T-cell (primary cell): Measurements from ENCODE around the gene STXBP5. TPM values are rescaled to one million over a fixed set of nuclear protein-coding genes. Genes with fewer than 3 reads are reported as not detected.

Source experiments
- ATAC-seq, 4 experiments: fragments of 200-7000 bp in 3 of 4; fragments of 150-1000 bp in 1 of 4; cut with Tn5 transposase; replicated peaks in 1 of 4; 1 replicate in 3 of 4; 2 replicates in 1 of 4; pipeline ENCODE4 v1.10.0; 2021; ENCODE audit warnings: moderate library complexity in 3 of 4, mild to moderate bottlenecking in 2 of 4, moderate number of reproducible peaks in 1 of 4
- CTCF ChIA-PET, 2 donors: fragments of 300-600 bp; sonication (Branson Sonifier 250); formaldehyde crosslinking; loops; one replicate each; lab custom pipeline; 2022; ENCODE audit warnings: antibody characterized with exemption in 2 of 2; lab: Charles Lee
- POLR2A ChIA-PET, 2 donors: fragments of 300-600 bp; sonication (Branson Sonifier 250); formaldehyde crosslinking; loops; one replicate each; lab custom pipeline; 2022; ENCODE audit warnings: antibody characterized with exemption in 2 of 2; lab: Charles Lee
- DNase-seq, 35 experiments: peaks; one replicate each; pipeline versions ENCODE4 v3.0.0 to v3.0.0-alpha.2; 2013 to 2023
- H3K27ac ChIP-seq: one replicate; pipeline ENCODE4 v1.5.1; 2013; ENCODE audit warnings: low read length
- H3K27me3 ChIP-seq, 2 experiments: replicated peaks in 1 of 2; 1 replicate in 1 of 2; 2 replicates in 1 of 2; pipeline versions ENCODE4 v1.6.1 to v1.7.0; 2013; ENCODE audit warnings: low read length in 1 of 2, mixed read lengths in 1 of 2; ENCODE audit not compliant: control insufficient read depth in 2 of 2, insufficient read depth in 2 of 2; ENCODE audit errors: extremely low read depth in 1 of 2
- H3K36me3 ChIP-seq, 2 donors: 1 replicate in 1 of 2; 2 replicates in 1 of 2; pipeline versions ENCODE4 v1.6.1 to v1.7.0; 2013; ENCODE audit warnings: low read length in 1 of 2; ENCODE audit not compliant: control insufficient read depth in 2 of 2, insufficient read depth in 1 of 2; ENCODE audit errors: extremely low read depth in 1 of 2
- H3K4me1 ChIP-seq, 2 experiments: 1 replicate in 1 of 2; 2 replicates in 1 of 2; pipeline versions ENCODE4 v1.6.1 to v1.7.0; 2013; ENCODE audit warnings: low read length in 2 of 2, mixed read lengths in 1 of 2; ENCODE audit not compliant: insufficient read depth in 2 of 2, control insufficient read depth in 1 of 2; ENCODE audit errors: extremely low read depth in 1 of 2
- H3K4me3 ChIP-seq, 2 donors: 1 replicate in 1 of 2; 2 replicates in 1 of 2; pipeline versions ENCODE4 v1.5.1 to v1.7.0; 2013; ENCODE audit warnings: mild to moderate bottlenecking in 2 of 2, low read length in 1 of 2, moderate library complexity in 1 of 2; ENCODE audit not compliant: control insufficient read depth in 1 of 2; ENCODE audit errors: extremely low read depth in 1 of 2
- H3K9me3 ChIP-seq: 2 replicates; pipeline ENCODE4 v1.7.0; 2013
- H3K27ac Mint-ChIP-seq, 2 donors: one replicate each; pipeline ENCODE4 v1.8.0; 2020 to 2021; ENCODE audit warnings: mild to moderate bottlenecking in 2 of 2, mixed read lengths in 2 of 2
- H3K27me3 Mint-ChIP-seq, 2 donors: one replicate each; pipeline ENCODE4 v1.8.0; 2021 to 2022; ENCODE audit warnings: mixed read lengths in 2 of 2
- H3K36me3 Mint-ChIP-seq: one replicate; pipeline ENCODE4 v1.8.0; 2021; ENCODE audit warnings: mixed read lengths
- H3K4me1 Mint-ChIP-seq, 3 donors: one replicate each; pipeline ENCODE4 v1.8.0; 2020 to 2022; ENCODE audit warnings: mixed read lengths in 3 of 3, mild to moderate bottlenecking in 1 of 3
- H3K4me3 Mint-ChIP-seq, 3 donors: one replicate each; pipeline ENCODE4 v1.8.0; 2020 to 2022; ENCODE audit warnings: mild to moderate bottlenecking in 3 of 3, mixed read lengths in 3 of 3, moderate library complexity in 3 of 3
- H3K9me3 Mint-ChIP-seq, 3 donors: one replicate each; pipeline ENCODE4 v1.8.0; 2020 to 2022; ENCODE audit warnings: mixed read lengths in 3 of 3
- WGBS: methylation state at CpG from one replicate; pipeline ENCODE4 v1.1.5; 2013; ENCODE audit warnings: missing lambda C conversion rate; ENCODE audit not compliant: insufficient coverage; 5-methylcytosine and 5-hydroxymethylcytosine counted together
- total RNA-seq, 35 experiments: library from RNA in 6 of 35; stranded (reverse) in 6 of 35; fragments of 120-200 nt in 1 of 35; gene quantifications; one replicate each; pipeline versions ENCODE4 v1.2.1 to v1.2.4 and lab custom pipeline; 2013 to 2026

STXBP5 gene
- total RNA-seq, 5 donors from 2014 or later (not counting 1 experiment from before 2014, with no cell fraction given) = 24.1 to 35.4 (median 27.8) TPM

- Mint-ChIP-seq H3K4me1 (peaks cover 20 to 27% (median 21%) of the 10 kb centered on the region in 3 donors), H3K4me3 (peak overlapping the region; percentile 51 to 63 (median 57)), H3K27ac (peak overlapping the region; percentile 88 to 91), H3K9me3 (no peaks in the 10 kb centered on the region), H3K27me3 (no peaks in the 10 kb centered on the region), H3K36me3 (peaks cover 31% of the 10 kb centered on the region)
- peaks cover 7 to 9% of the 10 kb centered on the region in 2 experiments for H3K4me1 ChIP-seq
- WGBS = 8% methylated on average over 4 of the region's 5 CpGs
- H3K27me3 ChIP-seq = no peaks in the 10 kb centered on the region
- H3K4me3 ChIP-seq = no peak overlapping the region
- ChIA-PET CTCF (interaction anchor here in 1 of 2 donors (0.6 kb wide), 1 partner anchor 37 kb away, joined by 3 read pairs; no protein-coding TSS in a partner anchor), POLR2A (no interaction called here)
- H3K9me3 ChIP-seq = no peaks in the 10 kb centered on the region
- peak; percentile 81 to 97 (median 92) for ATAC-seq
- H3K36me3 ChIP-seq = peaks cover 0 to 25% of the 10 kb centered on the region in 2 donors
- H3K27ac ChIP-seq = peak overlapping the region; percentile 72
- peak in 14 of 35 experiments; percentile 1 to 54 (median 6) for DNase-seq
Observed at GRCh38 chr6:147322299-147323162, 118.3 kb downstream of the STXBP5 start.

GRCh38 chr6:147325557-147325956 is 121.3 kb downstream of the STXBP5 start:
- ChIA-PET CTCF (interaction anchor here in 1 of 2 donors (0.6 kb wide), 1 partner anchor 104 kb away, joined by 4 read pairs; no protein-coding TSS in a partner anchor), POLR2A (no interaction called here)
- Histone ChIP-seq H3K4me1 (peaks cover 7 to 9% of the 10 kb centered on the region in 2 experiments), H3K9me3 (no peaks in the 10 kb centered on the region), H3K4me3 (no peak overlapping the region), H3K27ac (no peak overlapping the region), H3K36me3 (peaks cover 4 to 26% of the 10 kb centered on the region in 2 donors), H3K27me3 (no peaks in the 10 kb centered on the region)
- H3K27ac Mint-ChIP-seq = no peak overlapping the region
- H3K27me3 Mint-ChIP-seq = no peaks in the 10 kb centered on the region
- peaks cover 45% of the 10 kb centered on the region for H3K36me3 Mint-ChIP-seq
- WGBS = no CpG with 5 or more reads among the region's 1 CpG
- H3K4me3 Mint-ChIP-seq = no peak overlapping the region
- ATAC-seq = no peak
- no peak for DNase-seq
- peaks cover 20 to 24% (median 21%) of the 10 kb centered on the region in 3 donors for H3K4me1 Mint-ChIP-seq
- H3K9me3 Mint-ChIP-seq = no peaks in the 10 kb centered on the region

- Histone ChIP-seq H3K27me3 (no peaks in the 10 kb centered on the region), H3K9me3 (no peaks in the 10 kb centered on the region), H3K27ac (no peak overlapping the region), H3K4me3 (no peak overlapping the region), H3K36me3 (peaks cover 4 to 20% of the 10 kb centered on the region in 2 donors), H3K4me1 (no peaks in the 10 kb centered on the region)
- H3K36me3 Mint-ChIP-seq = peaks cover 48% of the 10 kb centered on the region
- no peaks in the 10 kb centered on the region for H3K27me3 Mint-ChIP-seq
- ATAC-seq (no peak), DNase-seq (no peak)
- no CpG with 5 or more reads among the region's 1 CpG for WGBS
- no peak overlapping the region for H3K27ac Mint-ChIP-seq
- CTCF ChIA-PET = no interaction called here
- no peaks in the 10 kb centered on the region for H3K9me3 Mint-ChIP-seq
- no peak overlapping the region for H3K4me3 Mint-ChIP-seq
- H3K4me1 Mint-ChIP-seq = no peaks in the 10 kb centered on the region
- POLR2A ChIA-PET = no interaction called here
Observed at GRCh38 chr6:147331401-147331800, 127.2 kb downstream of the STXBP5 start.

- no CpG with 5 or more reads among the region's 3 CpGs for WGBS
Observed at GRCh38 chr6:147337921-147338320, 133.7 kb downstream of the STXBP5 start.

GRCh38 chr6:147341486-147341885 is 137.3 kb downstream of the STXBP5 start:
- Mint-ChIP-seq H3K4me1 (no peaks in the 10 kb centered on the region), H3K27me3 (no peaks in the 10 kb centered on the region), H3K27ac (no peak overlapping the region), H3K36me3 (peaks cover 50% of the 10 kb centered on the region), H3K9me3 (no peaks in the 10 kb centered on the region), H3K4me3 (no peak overlapping the region)
- ChIA-PET CTCF (interaction anchor here in 1 of 2 donors (0.5 kb wide), 1 partner anchor 13 kb away, joined by 3 read pairs; no protein-coding TSS in a partner anchor), POLR2A (no interaction called here)
- Histone ChIP-seq H3K36me3 (peaks cover 0 to 19% of the 10 kb centered on the region in 2 donors), H3K27ac (no peak overlapping the region), H3K4me1 (no peaks in the 10 kb centered on the region), H3K27me3 (no peaks in the 10 kb centered on the region), H3K9me3 (no peaks in the 10 kb centered on the region), H3K4me3 (no peak overlapping the region)
- ATAC-seq (no peak), DNase-seq (no peak)
- no CpG with 5 or more reads among the region's 1 CpG for WGBS

More at GRCh38 chr6:147337921-147338320, 133.7 kb downstream of the STXBP5 start:
- H3K9me3 Mint-ChIP-seq = no peaks in the 10 kb centered on the region
- Histone ChIP-seq H3K4me3 (no peak overlapping the region), H3K27ac (no peak overlapping the region), H3K27me3 (no peaks in the 10 kb centered on the region), H3K4me1 (no peaks in the 10 kb centered on the region), H3K36me3 (peaks cover 0 to 12% of the 10 kb centered on the region in 2 donors), H3K9me3 (no peaks in the 10 kb centered on the region)
- ATAC-seq (no peak), DNase-seq (no peak)
- POLR2A ChIA-PET = interaction anchor here in 1 of 2 donors (1.0 kb wide), 1 partner anchor 9 kb away, joined by 5 read pairs; no protein-coding TSS in a partner anchor
- no peak overlapping the region for H3K27ac Mint-ChIP-seq
- no peaks in the 10 kb centered on the region for H3K4me1 Mint-ChIP-seq
- H3K36me3 Mint-ChIP-seq = peaks cover 40% of the 10 kb centered on the region
- CTCF ChIA-PET = no interaction called here
- H3K27me3 Mint-ChIP-seq = no peaks in the 10 kb centered on the region
- no peak overlapping the region for H3K4me3 Mint-ChIP-seq

GRCh38 chr6:147345902-147346301 is 141.7 kb downstream of the STXBP5 start:
- Mint-ChIP-seq H3K27ac (no peak overlapping the region), H3K27me3 (no peaks in the 10 kb centered on the region), H3K36me3 (peaks cover 45% of the 10 kb centered on the region), H3K4me3 (no peak overlapping the region), H3K9me3 (no peaks in the 10 kb centered on the region), H3K4me1 (no peaks in the 10 kb centered on the region)
- ChIA-PET CTCF (no interaction called here), POLR2A (no interaction called here)
- H3K4me3 ChIP-seq = no peak overlapping the region
- H3K36me3 ChIP-seq = peaks cover 0 to 14% of the 10 kb centered on the region in 2 donors
- ATAC-seq (no peak), DNase-seq (no peak)
- WGBS = no CpG with 5 or more reads among the region's 2 CpGs
- H3K9me3 ChIP-seq = no peaks in the 10 kb centered on the region
- H3K27me3 ChIP-seq = no peaks in the 10 kb centered on the region
- no peak overlapping the region for H3K27ac ChIP-seq
- H3K4me1 ChIP-seq = no peaks in the 10 kb centered on the region
